ENCODE data around the gene PFKFB2.

PFKFB2 gene

GRCh38 chr1:207052911-207053769 is at the start of gene PFKFB2:
TSS of gene PFKFB2 (plus strand) at chr1:207053275. CDS start at chr1:207054718, 1,443 bp downstream.
- TF ChIP-seq YY1 (IDR thresholded peaks at IDR 0.05; ENCODE audit: low read depth) (no peak; the same call in 1 of the 2 replicates), CREB1 (IDR thresholded peaks at IDR 0.05; ENCODE audit: low read depth) (0 out of 2 replicates have a peak, but pooled peaks have one; percentile 23), TCF12 (IDR thresholded peaks at IDR 0.05; ENCODE audit: low read depth) (peak; percentile 59), MAX (IDR thresholded peaks at IDR 0.05) (peak; percentile 69; the same call in 1 of the 2 replicates), EGR1 (IDR thresholded peaks at IDR 0.05) (0 out of 2 replicates have a peak, but pooled peaks have one; percentile 11), CEBPB (IDR thresholded peaks at IDR 0.05) (no peak), REST (IDR thresholded peaks at IDR 0.05; ENCODE audit: low read depth) (no peak), NFIC (IDR thresholded peaks at IDR 0.05) (no peak), ZBTB7A (IDR thresholded peaks at IDR 0.05; ENCODE audit: low read depth) (no peak), EP300 (IDR thresholded peaks at IDR 0.05; ENCODE audit: borderline replicate concordance) (no peak), FOXM1 (IDR thresholded peaks at IDR 0.05; ENCODE audit: borderline replicate concordance, low read depth) (no peak), TEAD4 (IDR thresholded peaks at IDR 0.05) (no peak), RAD21 (IDR thresholded peaks at IDR 0.05; ENCODE audit: low read depth) (no peak), USF1 (IDR thresholded peaks at IDR 0.05) (peak; percentile 87), TAF1 (IDR thresholded peaks at IDR 0.05; ENCODE audit: low read depth) (peak; percentile 86)

GRCh38 chr1:207004931-207005830 is 47.9 kb upstream of the PFKFB2 start:
- TF ChIP-seq EP300 (IDR thresholded peaks at IDR 0.05; ENCODE audit: borderline replicate concordance) (no peak; the same call in 1 of the 2 replicates), TEAD4 (IDR thresholded peaks at IDR 0.05) (peak; percentile 54; the same call in 1 of the 2 replicates), RAD21 (IDR thresholded peaks at IDR 0.05; ENCODE audit: low read depth) (peak; percentile 58), REST (IDR thresholded peaks at IDR 0.05; ENCODE audit: low read depth) (no peak), YY1 (IDR thresholded peaks at IDR 0.05; ENCODE audit: low read depth) (no peak), USF1 (IDR thresholded peaks at IDR 0.05) (no peak)

GRCh38 chr1:207006083-207006482 is 47.0 kb upstream of the PFKFB2 start:
- TF ChIP-seq NFIC (IDR thresholded peaks at IDR 0.05): no peak
- no peak for TF ChIP-seq YY1 (IDR thresholded peaks at IDR 0.05; ENCODE audit: low read depth)
- no peak for TF ChIP-seq TEAD4 (IDR thresholded peaks at IDR 0.05)
- no peak for TF ChIP-seq USF1 (IDR thresholded peaks at IDR 0.05)
- no peak for TF ChIP-seq FOXM1 (IDR thresholded peaks at IDR 0.05; ENCODE audit: borderline replicate concordance, low read depth)
- no peak for TF ChIP-seq CEBPB (IDR thresholded peaks at IDR 0.05)
- TF ChIP-seq EGR1 (IDR thresholded peaks at IDR 0.05): no peak
- no peak for TF ChIP-seq MAX (IDR thresholded peaks at IDR 0.05)
- no peak for TF ChIP-seq ZBTB7A (IDR thresholded peaks at IDR 0.05; ENCODE audit: low read depth)

GRCh38 chr1:207006914-207007313 is 46.2 kb upstream of the PFKFB2 start:
- no peak for TF ChIP-seq NFIC (IDR thresholded peaks at IDR 0.05)
- no peak for TF ChIP-seq TEAD4 (IDR thresholded peaks at IDR 0.05)
- no peak for TF ChIP-seq ZBTB7A (IDR thresholded peaks at IDR 0.05; ENCODE audit: low read depth)
- TF ChIP-seq RAD21 (IDR thresholded peaks at IDR 0.05; ENCODE audit: low read depth): no peak
- TF ChIP-seq EP300 (IDR thresholded peaks at IDR 0.05; ENCODE audit: borderline replicate concordance): no peak
- TF ChIP-seq TCF12 (IDR thresholded peaks at IDR 0.05; ENCODE audit: low read depth): no peak
- no peak for TF ChIP-seq REST (IDR thresholded peaks at IDR 0.05; ENCODE audit: low read depth)
- no peak for TF ChIP-seq EGR1 (IDR thresholded peaks at IDR 0.05)
